Stimulated activated CD4-positive, alpha-beta T cell treated with anti-CD3 and anti-CD28 coated beads, Interleukin-15, amount 100 ng/mL, for 48 hours (primary cell): ENCODE measurements around the gene KIRREL3.

Source experiments
- DNase-seq, 2 donors: peaks; one replicate each; pipeline ENCODE4 v3.0.0-alpha.2; 2020; ENCODE audit warnings: low read depth in 2 of 2

The KIRREL3 gene

DNA sequence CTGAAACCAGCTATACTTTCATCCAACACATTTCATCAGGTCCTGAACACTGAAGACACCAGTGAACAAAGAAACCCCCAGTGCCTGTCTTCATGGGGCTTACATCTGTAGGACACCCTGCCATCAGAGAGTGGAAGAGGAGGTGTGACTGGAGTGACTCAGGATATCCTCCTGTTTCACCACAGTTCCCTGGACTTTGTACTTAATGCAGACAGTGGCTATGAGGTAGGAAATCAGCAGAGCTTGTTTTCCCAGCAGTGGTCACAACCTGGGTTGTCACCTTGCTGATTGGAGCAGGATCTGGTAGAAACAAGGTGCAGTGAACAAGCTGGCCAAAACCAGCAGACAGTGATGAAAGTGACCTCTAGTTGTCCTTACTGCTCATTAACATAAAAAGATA, 128.8 kb downstream of the KIRREL3 start:
- no peak for DNase-seq

DNA sequence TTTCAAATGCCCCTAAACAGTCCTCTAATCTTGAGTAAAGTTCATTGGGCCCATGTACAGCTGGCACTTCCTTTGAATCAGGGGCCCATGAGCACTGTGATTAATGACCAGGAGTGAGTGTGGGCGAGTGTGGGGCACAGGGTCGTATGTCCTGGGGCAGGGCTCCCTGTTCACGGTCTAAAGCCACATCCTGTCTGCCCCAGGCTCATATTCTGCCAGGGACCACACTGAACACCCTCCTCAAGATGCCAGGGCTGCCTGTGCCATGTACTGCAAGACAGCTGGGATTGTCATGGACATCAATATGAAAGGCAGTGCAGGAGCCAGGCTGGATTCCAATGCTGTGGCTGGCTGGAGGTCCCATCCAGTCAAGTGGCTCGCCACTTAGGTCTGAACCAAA, 130.5 kb downstream of the KIRREL3 start:
- DNase-seq, result no peak

DNA sequence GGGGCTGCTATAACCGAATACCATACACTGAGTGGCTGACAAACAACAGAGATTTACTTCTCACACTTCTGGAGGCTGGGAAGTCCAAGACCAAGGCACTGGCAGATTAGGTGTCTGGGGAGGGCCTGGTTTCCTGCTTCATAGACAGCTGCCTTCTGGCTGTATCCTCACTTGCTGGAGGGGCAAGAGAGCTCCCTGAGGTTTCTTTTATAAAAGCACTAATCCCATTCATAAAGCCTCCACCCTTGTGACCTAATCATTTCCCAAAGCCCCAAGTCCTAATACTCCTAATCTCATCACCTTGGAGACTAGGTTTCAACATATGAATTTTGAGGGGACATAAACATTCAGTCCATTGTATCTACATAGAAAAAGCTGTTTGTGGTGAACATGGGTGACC, 131.8 kb downstream of the KIRREL3 start:
- DNase-seq, result no peak

DNA sequence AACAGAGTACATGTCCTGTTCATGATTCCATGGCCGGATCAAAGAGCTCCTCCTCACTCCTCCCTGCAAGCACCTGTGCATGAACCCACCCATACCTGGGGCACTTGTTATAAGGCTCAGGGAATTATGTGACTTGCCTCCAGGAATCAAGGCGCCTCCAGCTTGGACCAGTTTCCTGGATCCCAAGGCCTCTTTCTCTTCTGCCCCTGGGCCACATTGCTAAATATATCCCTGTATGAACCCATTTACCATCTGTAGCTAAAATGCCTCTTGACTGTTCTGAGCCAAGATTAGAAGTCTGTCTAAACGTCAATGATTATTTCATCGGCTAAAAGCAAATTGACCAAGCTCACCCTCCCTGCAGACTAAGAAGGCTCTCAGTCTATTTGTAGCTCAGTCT, 135.6 kb downstream of the KIRREL3 start:
- DNase-seq, result no peak

DNA sequence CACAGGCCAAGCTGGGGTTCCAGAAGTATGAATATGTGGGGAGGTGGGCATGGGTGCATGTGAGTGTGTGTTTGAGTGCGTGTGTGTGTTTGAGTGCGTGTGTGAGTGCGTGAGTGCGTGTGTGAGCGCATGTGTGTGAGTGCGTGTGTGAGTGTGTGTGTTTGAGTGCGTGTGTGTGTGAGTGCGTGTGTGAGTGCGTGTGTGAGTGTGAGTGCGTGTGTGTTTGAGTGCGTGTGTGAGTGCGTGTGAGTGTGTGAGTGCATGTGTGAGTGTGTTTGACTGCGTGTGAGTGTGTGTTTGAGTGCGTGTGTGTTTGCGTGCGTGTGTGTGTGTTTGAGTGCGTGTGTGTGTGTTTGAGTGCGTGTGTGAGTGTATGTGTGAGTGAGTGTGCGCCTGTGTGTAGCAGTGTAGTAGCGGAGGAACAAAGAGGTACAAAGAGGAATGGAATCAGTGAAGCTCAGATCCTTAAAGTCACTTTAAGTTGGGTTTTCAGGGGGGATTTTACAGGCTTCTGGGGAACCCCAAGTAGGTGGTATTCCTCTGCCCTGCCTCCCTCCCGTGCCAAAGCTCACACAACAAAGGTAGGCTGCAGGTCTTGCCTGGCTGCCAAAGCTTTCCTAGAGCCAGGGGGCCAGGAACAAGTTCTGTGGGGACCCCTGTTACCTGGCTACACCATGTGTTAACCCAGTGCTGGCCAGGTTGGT, 137.1 kb downstream of the KIRREL3 start:
- DNase-seq, result no peak

DNA sequence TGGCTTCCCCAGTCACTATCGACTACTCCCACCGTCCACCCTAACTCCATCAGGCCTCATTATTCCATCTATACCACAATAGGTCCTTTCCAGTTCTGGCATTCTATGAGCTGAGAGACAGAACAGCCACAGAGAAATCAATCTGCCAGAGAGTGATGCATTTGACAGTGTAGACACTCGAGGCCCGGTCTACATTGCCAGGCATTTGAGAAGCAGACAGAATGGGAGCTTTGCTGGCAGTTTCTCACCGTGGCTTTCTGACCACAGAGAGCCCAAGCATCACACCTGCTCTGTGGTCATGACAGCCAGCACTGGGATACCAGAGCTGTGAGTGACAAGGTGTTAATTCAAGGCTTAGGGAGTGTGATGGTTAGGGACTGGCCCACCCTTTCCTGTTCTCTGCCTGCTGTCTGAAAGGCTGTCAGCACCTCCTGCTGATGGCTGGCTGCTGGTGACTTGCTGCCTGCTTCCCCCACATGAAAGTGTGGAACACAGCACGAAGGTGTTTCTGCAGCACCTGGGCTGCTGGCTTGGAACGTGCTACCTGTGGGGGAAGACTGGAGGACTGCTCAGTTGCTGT, 137.8 kb downstream of the KIRREL3 start:
- no peak for DNase-seq

DNA sequence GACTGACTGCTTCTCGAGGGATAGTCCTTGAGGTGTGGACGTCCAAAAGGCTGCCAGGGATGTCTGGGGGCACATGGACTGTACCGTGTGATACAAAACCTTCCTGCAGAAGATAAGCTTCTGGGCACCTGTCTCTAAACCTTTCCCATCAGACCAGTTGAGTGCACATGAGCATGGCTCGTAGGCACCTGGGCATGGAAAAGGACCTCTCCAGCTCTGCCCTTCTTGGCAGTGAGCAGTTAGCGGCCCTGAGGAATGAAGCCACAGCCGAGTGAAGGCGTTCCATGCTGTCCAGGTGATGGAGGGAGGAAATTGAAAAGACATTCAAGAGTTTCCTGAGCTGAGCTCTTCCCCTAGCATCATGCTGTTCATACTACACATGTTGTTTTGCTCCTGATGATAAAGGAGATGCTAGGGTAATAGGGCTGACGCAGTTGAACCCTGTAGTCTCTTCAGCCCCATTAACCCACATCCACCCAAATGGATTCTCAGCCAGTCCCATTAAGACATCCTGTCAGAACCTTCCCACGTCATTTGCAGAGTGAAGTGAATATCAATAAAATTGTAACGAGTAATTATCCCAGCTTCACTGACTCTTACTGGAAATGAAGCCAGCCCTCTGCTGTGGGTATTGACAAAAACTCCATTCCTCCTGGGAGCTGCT, 138.6 kb downstream of the KIRREL3 start:
- no peak for DNase-seq

DNA sequence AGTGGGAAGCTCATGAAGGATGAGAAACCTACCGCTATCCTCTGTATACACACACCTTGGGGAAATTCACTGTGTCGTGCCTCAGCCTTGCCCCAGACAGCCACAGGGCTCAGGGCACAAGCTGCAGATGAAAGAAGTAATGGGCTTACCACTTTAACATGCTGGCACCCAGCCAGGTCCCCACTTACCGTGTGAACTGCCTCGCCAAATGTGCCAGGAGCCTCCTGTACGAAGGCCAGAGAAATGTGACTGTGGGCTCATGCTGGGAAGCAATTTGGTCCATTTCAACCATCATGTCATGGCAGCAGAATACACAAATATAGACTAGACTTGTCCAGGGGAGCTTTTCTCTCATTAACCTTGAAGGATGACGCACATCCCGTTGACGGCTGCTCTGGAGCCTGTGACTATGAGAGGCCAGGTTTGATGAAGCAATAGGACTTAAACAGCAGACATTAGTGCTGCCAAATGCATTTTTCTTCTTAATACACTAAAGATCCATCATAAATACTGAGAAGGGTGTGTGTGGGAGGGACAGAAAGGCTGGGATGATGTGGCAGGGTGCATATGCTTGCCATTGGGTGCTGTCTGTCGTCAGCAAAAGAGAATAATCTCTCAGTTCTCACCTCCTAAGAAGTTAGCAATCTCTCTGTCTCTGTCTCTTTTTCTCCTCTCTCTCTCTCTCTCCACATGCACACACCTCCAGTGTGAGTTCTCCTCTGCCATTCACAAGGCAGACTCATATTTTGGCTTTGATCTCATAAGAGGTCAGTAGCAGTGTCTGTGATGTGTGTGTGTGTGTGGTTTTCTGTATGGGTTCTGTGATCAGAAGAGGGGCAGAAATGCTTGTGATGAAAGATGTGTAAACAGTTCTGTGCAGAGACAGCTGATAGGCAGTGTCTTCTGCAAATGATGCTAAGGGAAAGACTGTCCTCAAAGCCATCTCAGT, 142.4 kb downstream of the KIRREL3 start:
- no peak for DNase-seq

DNA sequence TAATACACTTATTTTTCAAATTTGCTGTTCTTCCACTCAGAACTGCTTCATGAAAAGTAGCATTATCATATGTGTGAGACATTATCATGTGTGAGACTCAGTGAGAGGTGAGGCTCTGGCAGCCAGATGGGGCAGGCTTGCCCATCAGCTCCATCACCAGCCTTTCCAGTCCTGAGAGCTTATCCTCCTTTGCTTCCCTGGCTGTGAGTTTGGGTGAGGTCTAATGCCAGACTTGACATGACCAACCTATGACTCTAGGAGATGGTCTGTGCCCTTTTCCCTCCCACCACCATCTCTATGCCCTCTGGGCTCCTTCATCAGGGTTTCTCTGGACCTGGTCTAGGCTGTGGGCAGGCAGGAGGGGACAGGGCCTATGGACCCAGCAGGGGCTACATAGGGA, 145.0 kb downstream of the KIRREL3 start:
- DNase-seq, result no peak

DNA sequence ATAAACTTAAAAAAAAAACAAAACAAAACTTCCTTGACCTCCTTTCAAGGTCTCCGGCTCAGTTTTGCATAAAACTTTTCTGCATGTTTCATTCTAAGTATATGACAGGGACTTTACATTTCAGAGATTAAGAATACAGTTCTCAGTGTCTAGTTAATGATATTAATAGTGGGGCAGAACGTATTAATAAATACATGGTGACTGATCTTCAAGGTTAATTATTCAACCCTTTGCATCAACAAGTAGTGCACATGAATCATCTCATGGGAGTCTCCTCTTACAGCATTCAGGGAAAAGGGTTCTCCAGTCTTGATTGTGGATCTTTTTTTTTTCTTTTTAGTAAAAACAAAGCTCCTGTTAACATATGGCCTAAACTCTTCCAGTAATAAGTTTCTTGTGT, 146.8 kb downstream of the KIRREL3 start:
- no peak for DNase-seq

DNA sequence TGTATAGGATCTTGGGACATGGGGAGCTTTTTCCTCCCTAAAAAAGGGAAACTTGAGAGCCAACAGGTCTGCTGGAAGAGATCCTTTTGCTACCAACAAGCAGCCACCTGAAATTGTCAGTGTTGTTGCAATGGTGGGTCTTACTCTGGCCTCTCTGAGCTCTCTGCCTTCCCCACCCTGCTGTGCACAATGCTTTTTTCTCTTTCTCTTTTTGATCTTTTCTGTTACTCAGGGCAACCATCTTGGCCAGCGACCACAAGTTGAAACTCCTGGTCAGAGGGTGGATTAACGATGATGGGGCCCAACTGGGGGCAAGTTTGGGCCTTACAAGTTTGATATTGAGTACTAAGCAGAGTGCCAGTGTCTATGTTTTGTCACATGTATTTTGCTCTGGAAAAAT, 155.8 kb downstream of the KIRREL3 start:
- DNase-seq, result no peak

DNA sequence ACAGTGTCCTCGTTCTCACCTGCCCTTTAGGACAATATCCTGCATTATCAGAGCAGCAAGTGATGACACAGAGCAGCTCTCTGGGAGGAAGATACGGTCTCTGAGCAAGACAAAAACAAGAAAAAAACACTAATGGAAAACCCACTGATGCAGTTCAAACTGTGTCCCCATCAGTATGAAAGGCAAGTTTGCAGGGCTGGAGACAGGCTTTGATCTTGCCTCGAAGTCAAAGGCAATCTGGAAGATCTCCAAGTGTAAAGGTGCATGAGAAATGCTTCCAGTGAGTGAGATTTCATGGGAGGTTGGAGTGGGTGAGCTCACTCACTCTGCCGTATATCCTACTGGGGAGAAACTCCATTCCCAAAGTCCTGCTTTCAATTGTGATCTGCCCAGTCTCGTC, 157.5 kb downstream of the KIRREL3 start:
- no peak for DNase-seq

DNA sequence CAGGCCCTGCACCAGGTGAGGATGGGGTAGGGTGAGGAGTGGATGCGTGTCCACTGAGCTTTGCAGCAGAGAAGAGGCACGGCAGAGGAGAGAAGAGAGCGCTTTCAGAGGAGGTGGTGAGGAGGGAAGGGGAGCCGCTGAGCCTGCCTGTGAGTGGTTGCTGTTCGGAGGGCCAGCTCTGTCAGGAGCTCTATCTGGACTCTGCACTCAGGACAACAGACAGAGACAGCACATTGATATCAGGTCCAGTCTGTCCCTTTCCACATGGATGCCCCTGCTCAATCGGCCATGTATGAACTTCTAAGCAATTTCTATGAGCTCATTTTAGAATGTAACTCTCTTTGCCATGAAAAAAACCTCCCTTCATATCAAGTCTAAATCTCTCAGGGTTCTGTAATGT, 158.6 kb downstream of the KIRREL3 start:
- DNase-seq, result no peak

DNA sequence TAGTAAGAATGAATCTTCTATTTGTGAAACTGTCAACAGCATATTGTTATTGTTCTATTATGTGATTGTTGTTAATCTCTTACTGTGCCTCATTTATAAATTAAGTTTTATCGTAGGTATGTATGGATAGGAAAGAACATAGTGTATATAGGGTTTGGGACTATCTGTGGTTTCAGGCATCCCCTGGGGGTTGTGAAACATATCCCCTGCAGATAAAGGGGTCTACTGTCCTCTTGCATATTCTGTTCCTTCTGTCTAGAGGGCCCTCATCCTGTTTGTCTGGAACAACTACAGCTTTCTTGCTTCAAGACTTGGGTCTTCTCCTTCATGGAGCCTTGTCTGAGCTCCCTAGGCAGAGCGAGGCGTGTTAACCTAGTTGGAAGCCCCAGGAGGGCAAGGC, 159.6 kb downstream of the KIRREL3 start:
- no peak for DNase-seq

DNA sequence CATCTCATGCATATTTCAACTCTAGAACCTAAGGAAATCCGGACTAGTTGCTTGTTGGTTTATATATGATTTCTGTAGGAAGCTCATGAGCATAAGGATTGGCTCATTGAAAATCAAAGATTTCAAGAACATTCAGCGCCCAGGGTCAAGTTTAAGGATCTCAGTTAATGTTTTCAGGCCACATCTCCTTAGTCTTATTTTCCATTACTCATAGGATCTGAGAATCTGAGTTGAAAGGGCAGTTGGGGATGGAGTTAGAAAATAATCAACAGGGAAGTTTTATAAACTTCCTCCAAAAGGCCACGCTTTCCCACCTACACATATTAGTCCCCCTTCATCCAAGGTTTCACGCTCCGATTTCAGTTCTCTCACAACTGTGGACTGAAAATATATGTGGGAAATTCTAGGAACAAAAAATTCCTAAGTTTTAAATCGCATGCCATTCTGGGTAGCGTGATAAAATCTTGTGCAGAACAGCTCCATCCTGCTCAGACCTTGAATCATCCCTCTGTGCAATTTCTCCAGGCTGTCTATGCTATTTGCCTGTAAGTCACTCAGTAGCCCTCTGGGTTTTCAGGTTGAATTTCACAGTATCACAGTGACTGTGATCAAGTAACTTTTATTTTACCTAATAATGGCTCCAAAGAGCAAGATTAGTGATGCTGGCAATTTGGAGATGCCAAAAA, 160.2 kb downstream of the KIRREL3 start:
- no peak for DNase-seq

DNA sequence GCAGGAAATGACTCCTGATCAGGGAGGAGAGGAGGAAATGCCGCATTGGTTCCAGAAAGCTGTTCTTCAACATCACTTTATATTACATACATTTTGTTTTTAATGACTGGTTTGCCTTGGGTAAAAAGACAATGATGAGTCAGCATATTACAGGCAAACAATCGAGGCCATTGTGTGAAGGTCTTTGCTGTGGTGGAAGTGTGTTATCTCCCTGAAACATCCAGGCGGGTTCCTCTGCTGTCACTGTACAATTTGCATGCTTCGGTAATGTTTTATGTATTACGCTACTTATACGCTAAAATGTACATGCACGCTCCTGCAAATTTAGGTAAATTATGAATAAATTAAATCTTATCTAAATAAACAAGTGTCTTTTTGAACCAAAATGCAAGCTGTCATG, 161.1 kb downstream of the KIRREL3 start:
- no peak for DNase-seq

DNA sequence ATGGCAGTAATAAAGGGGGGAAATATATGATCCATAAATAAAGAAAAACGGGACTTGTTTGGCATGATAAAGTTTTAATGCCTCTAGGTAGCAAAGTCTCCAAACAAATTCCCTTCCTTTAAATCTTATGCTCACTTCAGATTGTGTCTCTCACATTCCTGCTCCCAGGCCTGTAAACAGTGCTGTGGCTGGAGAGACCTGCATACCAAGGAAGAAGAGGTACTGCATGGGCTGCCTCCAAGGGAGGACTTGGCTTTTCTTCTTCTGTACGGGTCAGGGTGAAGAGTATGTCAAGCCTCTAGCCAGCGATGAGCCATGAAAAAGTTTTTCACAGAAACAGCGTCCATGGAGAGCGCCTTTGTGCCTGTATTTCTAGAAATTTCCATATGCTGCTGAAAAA, 161.8 kb downstream of the KIRREL3 start:
- DNase-seq, result no peak

DNA sequence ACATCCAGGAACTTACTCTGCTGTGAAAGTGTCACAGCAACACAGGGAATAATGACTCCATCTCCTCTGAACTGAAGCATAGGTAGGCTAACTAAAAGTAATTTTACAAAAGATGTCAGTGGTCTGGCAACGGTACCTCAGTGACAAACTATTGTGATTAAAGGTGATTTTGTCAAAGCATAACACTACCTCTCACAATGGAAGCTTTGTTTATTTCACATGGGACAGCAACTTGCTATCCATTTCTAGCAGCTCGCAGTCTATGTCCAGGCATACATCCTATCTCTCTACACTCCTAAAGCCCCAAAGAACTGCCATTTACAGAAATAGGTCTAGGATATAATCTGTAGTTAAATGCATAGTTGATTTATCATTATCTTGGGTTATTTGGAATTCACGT, 163.0 kb downstream of the KIRREL3 start:
- DNase-seq, result no peak

DNA sequence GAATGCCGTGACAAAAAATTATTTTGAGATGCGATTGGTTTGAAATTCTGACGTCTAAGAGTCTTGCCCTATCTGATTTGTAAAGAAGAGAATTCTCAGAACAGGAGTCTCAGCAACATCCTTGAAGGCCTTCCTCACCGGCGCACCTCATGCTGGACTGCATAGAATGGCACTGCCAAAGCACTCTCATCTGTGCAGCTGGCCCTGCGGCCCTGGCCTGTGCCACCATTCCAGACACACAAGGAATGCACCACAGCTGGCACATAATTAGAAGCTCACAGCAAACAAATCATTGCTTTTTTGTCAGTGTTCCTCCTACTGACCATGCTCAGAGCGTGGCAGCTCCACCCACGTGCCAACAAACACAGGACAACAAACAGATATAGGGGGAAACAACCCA, 166.0 kb downstream of the KIRREL3 start:
- no peak for DNase-seq

DNA sequence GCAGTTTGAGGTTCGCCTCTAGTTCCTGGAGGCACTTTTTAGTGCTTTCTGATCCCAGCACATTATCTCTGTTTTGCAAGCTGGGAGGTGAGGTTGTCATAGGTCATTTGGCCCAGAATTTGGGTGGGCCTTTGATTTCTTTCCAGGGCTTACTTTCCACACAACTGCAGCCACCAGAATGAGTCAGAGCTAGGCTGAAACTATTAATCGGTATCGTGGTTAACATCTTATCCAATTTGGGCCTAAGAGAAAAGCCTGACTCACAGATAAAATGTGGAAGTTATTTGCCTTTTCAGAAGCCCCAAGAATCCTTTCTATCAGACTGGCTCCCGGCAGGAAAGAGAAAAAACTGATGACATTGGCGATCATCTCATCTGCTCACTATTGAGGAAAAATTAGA, 166.4 kb downstream of the KIRREL3 start:
- DNase-seq, result no peak

DNA sequence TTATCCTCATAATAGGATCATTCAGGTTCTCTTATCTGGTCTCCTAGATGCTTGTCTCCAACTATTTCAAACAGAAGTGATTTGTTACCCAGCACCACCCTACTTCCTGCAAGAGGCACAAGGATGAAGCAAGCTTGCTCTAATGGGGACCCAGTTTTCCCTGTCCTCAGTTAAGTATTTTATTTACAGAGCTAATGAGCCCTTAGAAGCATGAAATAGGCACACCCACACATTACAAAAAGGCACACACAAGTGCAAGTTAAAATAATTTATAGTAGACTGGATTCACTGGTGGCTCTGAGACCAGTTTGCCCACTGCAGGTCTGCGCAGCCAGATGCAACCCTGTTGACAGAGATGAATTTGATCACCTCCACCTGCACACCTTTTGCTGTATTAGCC, 167.5 kb downstream of the KIRREL3 start:
- no peak for DNase-seq

DNA sequence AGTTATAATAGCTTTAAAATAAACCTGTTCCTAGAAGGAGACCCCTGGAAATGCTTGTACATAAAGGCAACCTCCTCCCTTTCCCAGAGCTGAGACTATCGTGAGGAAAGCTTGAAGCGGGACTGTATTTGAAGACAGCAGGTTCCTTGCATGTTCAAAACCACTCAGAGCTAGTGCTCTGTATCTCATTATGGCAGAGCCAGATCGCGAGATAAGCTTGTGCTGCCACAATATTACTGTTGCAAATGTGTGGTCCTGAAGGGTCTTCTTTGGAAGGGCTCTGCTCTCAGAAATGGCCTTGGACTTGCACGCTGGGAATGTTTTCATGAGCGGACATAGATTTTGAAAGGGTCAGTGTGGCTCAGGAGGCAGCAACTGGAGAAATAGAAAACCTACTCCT, 168.2 kb downstream of the KIRREL3 start:
- no peak for DNase-seq
